Mucosa of descending colon (tissue), 3 donors: ENCODE data around the gene CRYZL1. TPM values are rescaled to one million over a fixed set of nuclear protein-coding genes. Genes with fewer than 3 reads are reported as not detected.

ENCODE experiments used
- ATAC-seq: fragments of 200-7000 bp; cut with Tn5 transposase; one replicate; pipeline ENCODE4 v1.9.1; 2020; ENCODE audit warnings: mild to moderate bottlenecking, moderate library complexity
- DNase-seq, 3 donors: peaks; one replicate each; pipeline ENCODE4 v3.0.0-alpha.2; 2020
- H3K36me3 ChIP-seq: fragments of 200-600 bp; one replicate; pipeline ENCODE4 v1.8.0; 2021; ENCODE audit warnings: low read depth, mild to moderate bottlenecking
- H3K4me1 ChIP-seq: fragments of 200-600 bp; one replicate; pipeline ENCODE4 v1.8.0; 2021; ENCODE audit warnings: low read depth, mild to moderate bottlenecking
- H3K4me3 ChIP-seq: fragments of 200-600 bp; one replicate; pipeline ENCODE4 v1.8.0; 2021; ENCODE audit warnings: mild to moderate bottlenecking
- H3K9me3 ChIP-seq: fragments of 200-600 bp; one replicate; pipeline ENCODE4 v1.8.0; 2021; ENCODE audit warnings: mild to moderate bottlenecking
- CTCF ChIP-seq: fragments of 200-600 bp; IDR thresholded peaks from one replicate; pipeline ENCODE4 v1.8.0; 2022; ENCODE audit warnings: antibody characterized with exemption, mild to moderate bottlenecking
- intact Hi-C, 2 donors: fragments of 100-400 bp; cut with DNase I in 1 of 2; cut with micrococcal nuclease in 1 of 2; formaldehyde crosslinking; loops; one replicate each; pipeline versions ENCODE4 v1.11.0 to v1.11.1; 2022; cut with DNase I, micrococcal nuclease
- total RNA-seq, 3 donors: library from RNA; stranded (reverse); fragmentation: NEBNext Ultra II Directional in 2 of 3; extraction: Animal tissue kit (Norgen Biotek cat#: 25700) in 2 of 3; gene quantifications; one replicate each; pipeline versions ENCODE4 v1.2.1 to v1.2.4, GENCODE V29; 2021 to 2023
- donor health status: DM: no; HTN: no; CAD: no; lungs with moderate emphysema.
- donor health status: DM: no; HTN: no; CAD: no.
- donor health status: DM: no; HTN: yes; CAD: no.

CRYZL1 gene
- total RNA-seq, 3 donors from 2014 or later, result 33.1 to 55.5 (median 34.0) TPM

GRCh38 chr21:33567914-33568313 lies 73.6 kb downstream of the CRYZL1 start:
- H3K4me3 ChIP-seq, result no peak overlapping the region
- intact Hi-C loops, result no loop called here
- H3K9me3 ChIP-seq, result no peaks in the 10 kb centered on the region
- H3K36me3 ChIP-seq, result peaks cover 5% of the 10 kb centered on the region
- ATAC-seq, result no peak
- no peak for TF ChIP-seq CTCF
- DNase-seq, result no peak
- no peaks in the 10 kb centered on the region for H3K4me1 ChIP-seq

- Histone ChIP-seq H3K4me3 (no peak overlapping the region), H3K36me3 (peaks cover 5% of the 10 kb centered on the region), H3K4me1 (no peaks in the 10 kb centered on the region), H3K9me3 (no peaks in the 10 kb centered on the region)
- no peak for TF ChIP-seq CTCF
- intact Hi-C loops, result no loop called here
- no peak for DNase-seq
- ATAC-seq, result no peak
Observed at GRCh38 chr21:33566514-33566913, 75.0 kb downstream of the CRYZL1 start.

- TF ChIP-seq CTCF, result no peak
- Histone ChIP-seq H3K4me3 (no peak overlapping the region), H3K36me3 (peaks cover 4% of the 10 kb centered on the region), H3K9me3 (no peaks in the 10 kb centered on the region), H3K4me1 (no peaks in the 10 kb centered on the region)
- DNase-seq (no peak), ATAC-seq (no peak)
- intact Hi-C loops, result no loop called here
Observed at GRCh38 chr21:33562389-33562788, 79.2 kb downstream of the CRYZL1 start.

- Histone ChIP-seq H3K9me3 (no peaks in the 10 kb centered on the region), H3K4me1 (no peaks in the 10 kb centered on the region), H3K4me3 (no peak overlapping the region), H3K36me3 (peaks cover 4% of the 10 kb centered on the region)
- ATAC-seq (no peak), DNase-seq (no peak)
- TF ChIP-seq CTCF, result no peak
- intact Hi-C loops, result no loop called here
Observed at GRCh38 chr21:33561373-33561772, 80.2 kb downstream of the CRYZL1 start.

GRCh38 chr21:33560965-33561364 lies 80.6 kb downstream of the CRYZL1 start:
- Histone ChIP-seq H3K36me3 (peaks cover 4% of the 10 kb centered on the region), H3K9me3 (no peaks in the 10 kb centered on the region), H3K4me3 (no peak overlapping the region), H3K4me1 (peaks cover 3% of the 10 kb centered on the region)
- no peak for DNase-seq
- intact Hi-C loops, result no loop called here
- TF ChIP-seq CTCF, result no peak
- ATAC-seq, result no peak

- DNase-seq (no peak), ATAC-seq (no peak)
- no peak for TF ChIP-seq CTCF
- Histone ChIP-seq H3K36me3 (peaks cover 4% of the 10 kb centered on the region), H3K4me1 (peaks cover 4% of the 10 kb centered on the region), H3K9me3 (no peaks in the 10 kb centered on the region), H3K4me3 (no peak overlapping the region)
- intact Hi-C loops, result no loop called here
Observed at GRCh38 chr21:33559813-33560212, 81.7 kb downstream of the CRYZL1 start.
